Measurements from ENCODE around the gene TMEM204.

DNA sequence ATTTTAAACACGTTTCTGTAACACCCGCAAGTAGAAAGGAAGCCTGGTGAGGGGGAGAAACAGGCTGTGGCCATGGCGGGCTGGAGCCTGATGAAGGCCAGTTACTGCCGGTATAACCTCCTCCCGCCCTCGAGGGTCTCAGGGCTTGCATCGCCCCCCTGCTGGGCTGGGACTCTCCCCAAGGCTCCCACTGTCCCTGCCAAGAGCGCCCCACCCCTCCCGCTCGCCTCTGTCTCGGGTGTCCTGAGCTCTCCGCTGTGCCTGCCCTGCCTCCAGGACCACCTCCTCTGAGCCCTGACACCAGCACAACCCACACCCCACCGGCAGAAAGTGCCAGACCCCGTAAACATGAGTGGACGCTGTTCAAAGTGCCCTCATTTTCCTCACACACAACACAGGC lies 18.7 kb downstream of the TMEM204 start:
- no peak for TF ChIP-seq POLR2A (IDR thresholded peaks at IDR 0.05)
- TF ChIP-seq, protein P1, sequence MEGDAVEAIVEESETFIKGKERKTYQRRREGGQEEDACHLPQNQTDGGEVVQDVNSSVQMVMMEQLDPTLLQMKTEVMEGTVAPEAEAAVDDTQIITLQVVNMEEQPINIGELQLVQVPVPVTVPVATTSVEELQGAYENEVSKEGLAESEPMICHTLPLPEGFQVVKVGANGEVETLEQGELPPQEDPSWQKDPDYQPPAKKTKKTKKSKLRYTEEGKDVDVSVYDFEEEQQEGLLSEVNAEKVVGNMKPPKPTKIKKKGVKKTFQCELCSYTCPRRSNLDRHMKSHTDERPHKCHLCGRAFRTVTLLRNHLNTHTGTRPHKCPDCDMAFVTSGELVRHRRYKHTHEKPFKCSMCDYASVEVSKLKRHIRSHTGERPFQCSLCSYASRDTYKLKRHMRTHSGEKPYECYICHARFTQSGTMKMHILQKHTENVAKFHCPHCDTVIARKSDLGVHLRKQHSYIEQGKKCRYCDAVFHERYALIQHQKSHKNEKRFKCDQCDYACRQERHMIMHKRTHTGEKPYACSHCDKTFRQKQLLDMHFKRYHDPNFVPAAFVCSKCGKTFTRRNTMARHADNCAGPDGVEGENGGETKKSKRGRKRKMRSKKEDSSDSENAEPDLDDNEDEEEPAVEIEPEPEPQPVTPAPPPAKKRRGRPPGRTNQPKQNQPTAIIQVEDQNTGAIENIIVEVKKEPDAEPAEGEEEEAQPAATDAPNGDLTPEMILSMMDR (IDR thresholded peaks at IDR 0.05) = no peak
- no peak for TF ChIP-seq POLR2AphosphoS5 (IDR thresholded peaks at IDR 0.05)
- no peak for TF ChIP-seq EP300 (IDR thresholded peaks at IDR 0.05; ENCODE audit: low read depth)

Data from transverse colon (tissue), 4 donors.